ENCODE data around the gene ZC3H12C.
A peak's percentile ranks its signal among the peaks of the same experiment; 100 is the strongest.
"Not testable (repeated sequence)": the region's sequence is repeated elsewhere in the genome, so short reads cannot be mapped to it uniquely, and the experiment has no call there.

ZC3H12C gene

DNA sequence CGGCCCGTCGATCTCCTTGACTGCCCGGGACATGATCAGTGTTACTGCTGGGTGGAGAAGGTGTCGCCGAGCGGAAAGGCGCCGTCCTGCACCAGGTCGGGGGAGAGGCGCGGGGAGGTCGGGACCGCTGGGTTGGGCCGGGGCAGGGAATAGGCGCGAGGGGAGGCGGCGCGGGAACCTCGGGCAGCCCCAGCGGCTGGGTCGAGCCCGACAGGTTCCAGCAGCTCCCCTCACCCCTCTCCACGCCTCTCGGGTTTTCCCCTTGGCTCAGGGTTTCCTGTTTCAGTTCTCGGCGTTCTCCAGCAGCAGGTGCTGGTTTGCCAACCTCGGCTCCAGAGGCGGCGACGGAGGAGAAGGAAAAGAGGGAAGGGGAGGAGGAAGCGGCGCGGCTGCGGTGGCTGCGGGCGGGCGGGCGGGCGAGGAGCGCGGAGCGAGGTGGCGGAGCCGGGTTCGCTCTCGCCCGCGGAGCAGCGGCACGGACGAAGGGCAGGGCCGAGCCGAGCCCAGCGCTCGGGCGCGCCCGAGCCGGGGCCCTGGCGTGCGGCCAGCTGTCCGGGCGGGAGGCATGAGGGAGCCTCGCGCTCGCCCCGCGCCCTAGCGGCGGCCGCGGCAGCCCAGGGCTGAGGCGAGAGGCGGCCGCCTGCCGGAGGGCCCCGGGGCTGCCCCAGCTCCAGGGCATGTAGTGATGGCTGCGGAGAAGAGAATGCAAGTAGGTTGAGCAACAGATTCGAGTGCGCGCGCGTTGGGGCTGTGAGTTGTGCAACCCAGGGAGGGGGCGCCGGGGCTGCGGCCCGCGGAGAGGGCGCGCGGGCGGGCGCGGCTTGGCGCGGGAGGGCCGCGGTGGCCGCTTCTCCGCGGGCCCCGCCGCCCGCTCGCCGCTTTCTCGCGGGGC is at the start of gene ZC3H12C:
ZC3H12C (plus strand) TSS at position 878 of the 892 bp plus-strand sequence. CDS start 20 bp downstream, outside the sequence.
- DNase-seq (ENCODE audit: extremely low read depth in 1 of 2, low read depth in 1 of 2): peak in 1 of 2 donors; percentile 41

DNA sequence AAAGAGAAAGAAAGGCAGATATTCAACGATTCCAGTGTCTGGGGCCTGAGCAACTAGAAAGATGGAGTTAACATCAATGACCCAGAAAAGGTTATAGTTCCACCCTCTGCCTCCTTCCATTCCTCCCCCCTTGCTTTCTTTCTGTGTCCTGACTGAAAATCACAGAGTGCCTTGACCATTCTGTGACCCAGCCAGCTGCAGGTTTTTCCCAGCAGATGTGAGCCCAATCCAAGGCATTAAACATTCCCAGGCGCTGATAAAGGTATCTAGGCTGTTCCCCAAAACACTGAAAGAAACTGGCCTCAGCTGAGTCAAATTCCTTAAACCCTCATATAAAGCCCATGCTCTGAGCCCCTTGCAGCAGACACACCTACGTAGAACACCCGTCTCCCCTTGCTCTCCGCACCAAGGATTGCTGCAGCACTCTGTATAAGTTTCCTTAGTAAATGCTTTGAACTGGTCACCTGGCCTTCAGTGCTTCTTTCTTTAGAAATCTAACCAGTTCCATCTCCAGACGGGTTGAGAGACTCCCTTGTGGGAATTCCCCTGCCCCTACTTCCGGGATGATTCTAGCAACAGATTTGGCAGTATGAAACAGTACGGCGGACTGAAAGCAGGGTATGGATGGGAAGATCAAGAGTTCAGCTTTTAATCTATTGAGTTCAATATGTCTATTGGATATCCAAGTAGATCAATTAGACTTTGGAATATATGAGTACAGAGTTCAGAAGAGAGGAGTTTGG is 48.8 kb upstream of the ZC3H12C start:
- DNase-seq (ENCODE audit: extremely low read depth in 1 of 2, low read depth in 1 of 2): no peak

DNA sequence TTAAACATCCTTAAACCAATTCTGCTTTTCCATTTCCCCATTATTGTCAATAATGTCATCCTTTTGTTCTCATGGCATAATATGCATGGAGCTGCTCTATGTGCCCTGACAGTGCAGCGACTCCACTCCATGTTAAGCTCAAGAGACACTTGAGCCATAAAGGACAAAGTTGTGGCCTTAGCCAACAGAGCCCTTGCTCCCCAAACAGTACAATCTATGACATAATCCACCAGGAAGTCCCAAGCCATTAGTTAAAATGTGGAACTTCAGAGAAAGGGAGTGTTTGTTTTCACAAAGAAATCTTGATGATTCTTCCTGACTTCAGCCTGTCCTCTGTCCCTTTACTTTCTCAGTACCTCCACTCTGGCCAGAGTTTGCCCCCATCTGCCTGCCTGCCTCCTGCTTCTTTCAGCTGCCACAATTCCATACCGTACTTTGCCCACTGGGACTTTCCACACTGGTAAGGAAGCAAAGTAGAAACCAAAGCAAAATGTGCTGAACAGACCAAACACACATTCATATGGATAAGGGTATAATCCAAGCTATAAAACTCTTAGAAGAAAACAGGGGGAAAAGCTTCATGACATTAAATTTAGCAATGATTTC is 46.3 kb upstream of the ZC3H12C start:
- DNase-seq (ENCODE audit: extremely low read depth in 1 of 2, low read depth in 1 of 2): no peak

GRCh38 chr11:110049501-110050200 is 43.5 kb upstream of the ZC3H12C start:
- no peak for DNase-seq (ENCODE audit: extremely low read depth in 1 of 2, low read depth in 1 of 2)

DNA sequence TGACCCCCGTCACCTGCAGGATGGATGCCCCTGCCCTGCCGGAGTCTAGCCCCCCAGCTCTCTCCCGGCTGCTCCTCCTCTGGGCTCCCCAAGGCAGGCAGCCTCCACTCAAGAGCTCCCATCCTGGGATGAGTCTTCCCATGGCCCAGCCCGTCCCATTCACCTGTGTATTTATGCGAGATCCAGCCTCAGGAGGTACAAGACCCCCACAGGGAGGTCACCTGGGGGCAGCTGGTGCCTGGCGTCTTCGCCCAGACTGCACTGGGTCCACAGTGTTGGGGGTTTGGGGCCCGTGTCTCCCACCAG is 43.0 kb upstream of the ZC3H12C start:
- no peak for DNase-seq (ENCODE audit: extremely low read depth in 1 of 2, low read depth in 1 of 2)

GRCh38 chr11:110053848-110054414 is 39.3 kb upstream of the ZC3H12C start:
- no peak for DNase-seq (ENCODE audit: extremely low read depth in 1 of 2, low read depth in 1 of 2)

GRCh38 chr11:110056956-110057355 is 36.2 kb upstream of the ZC3H12C start:
- DNase-seq (ENCODE audit: extremely low read depth in 1 of 2, low read depth in 1 of 2): no peak

DNA sequence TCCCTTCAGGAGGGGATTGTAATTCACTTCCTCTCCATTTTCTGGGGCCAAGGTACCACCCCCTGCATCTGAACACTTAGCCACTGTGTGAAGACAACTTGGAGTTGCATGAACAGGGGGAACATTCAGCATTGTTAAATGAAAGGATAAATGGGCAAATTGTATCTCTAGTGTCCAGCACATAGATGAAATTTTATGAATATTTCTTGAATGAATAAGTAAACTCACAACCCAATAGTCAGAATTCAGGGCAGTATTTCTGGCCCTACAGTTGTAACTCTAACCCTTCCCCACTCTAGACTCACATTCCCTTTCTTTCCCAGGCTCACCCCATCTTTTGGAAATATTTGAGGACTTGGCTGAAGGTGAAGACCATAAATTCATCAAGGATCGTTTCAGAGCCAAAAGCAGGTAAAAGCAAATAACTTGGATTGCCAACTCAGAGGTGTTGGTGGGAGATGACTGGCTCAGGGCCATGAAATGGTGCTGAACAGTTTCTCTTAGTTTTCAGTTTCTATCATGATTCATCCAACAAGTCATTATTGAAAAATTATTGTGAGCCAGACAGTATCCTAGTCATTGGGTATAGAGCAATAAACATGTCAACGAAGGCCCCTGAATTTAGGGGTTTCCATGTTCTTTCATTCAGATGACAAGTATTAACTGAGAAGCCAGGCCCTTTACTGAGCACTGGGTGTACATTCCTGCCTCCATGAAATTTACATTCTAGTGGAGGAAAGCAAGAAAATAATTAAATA is 33.3 kb upstream of the ZC3H12C start:
- no peak for DNase-seq (ENCODE audit: extremely low read depth in 1 of 2, low read depth in 1 of 2)

DNA sequence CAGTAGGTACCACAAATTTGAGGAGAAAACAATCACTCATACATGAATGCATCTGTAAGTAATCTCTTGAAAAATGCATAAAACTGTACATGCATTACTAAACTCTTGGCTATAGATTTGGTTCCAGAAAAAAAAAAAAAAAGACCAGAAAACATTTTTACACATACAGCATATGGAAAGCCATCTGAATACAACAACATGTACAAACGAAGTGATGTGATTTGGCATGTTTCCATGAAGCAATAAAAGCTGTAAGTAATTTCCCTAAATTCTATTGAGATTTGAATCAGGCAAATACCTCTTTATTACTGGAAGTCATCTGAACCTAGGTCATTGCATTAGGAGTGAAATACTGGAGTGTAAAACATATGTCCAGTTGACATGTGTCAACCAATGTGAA is 31.9 kb upstream of the ZC3H12C start:
- no peak for DNase-seq (ENCODE audit: extremely low read depth in 1 of 2, low read depth in 1 of 2)

DNA sequence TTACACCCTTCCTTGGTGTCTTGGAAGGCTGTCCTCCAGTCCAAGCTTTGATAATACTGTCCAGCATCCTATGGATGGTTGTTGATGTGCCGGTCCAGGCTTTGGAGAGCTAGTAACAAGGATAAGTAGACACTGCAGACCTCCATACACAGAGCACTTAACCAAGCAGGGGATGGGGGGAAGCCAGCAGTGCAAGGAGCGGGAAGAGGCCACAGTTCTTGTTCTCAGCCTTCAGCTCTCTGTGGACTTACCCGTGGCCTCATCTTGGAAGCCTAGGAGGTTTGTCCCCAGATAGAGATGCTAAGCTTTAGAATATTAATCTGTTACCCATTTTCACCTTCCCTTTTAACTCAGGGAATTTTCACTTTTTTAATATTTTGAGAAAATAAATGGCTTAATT is 30.9 kb upstream of the ZC3H12C start:
- no peak for DNase-seq (ENCODE audit: extremely low read depth in 1 of 2, low read depth in 1 of 2)

- DNase-seq (ENCODE audit: extremely low read depth in 1 of 2, low read depth in 1 of 2): no peak
Measured at GRCh38 chr11:110065189-110065588, 28.0 kb upstream of the ZC3H12C start.

DNA sequence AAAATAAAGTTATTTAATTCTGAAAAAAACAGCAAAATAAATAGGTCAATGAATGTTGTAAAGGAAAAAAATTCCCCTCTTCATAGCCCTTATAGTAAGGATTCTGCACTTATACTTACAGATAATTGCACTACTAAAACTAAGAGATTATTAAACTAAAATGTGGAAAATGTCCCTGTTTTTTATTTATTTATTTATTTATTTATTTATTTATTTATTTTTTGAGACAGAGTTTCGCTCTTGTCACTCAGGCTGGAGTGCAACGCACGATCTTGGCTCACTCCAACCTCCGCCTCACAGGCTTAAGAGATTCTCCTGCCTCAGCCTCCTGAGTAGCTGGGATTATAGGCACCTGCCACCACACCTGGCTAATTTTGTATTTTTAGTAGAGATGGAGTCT is 25.2 kb upstream of the ZC3H12C start:
- DNase-seq (ENCODE audit: extremely low read depth in 1 of 2, low read depth in 1 of 2): not testable (repeated sequence)

DNA sequence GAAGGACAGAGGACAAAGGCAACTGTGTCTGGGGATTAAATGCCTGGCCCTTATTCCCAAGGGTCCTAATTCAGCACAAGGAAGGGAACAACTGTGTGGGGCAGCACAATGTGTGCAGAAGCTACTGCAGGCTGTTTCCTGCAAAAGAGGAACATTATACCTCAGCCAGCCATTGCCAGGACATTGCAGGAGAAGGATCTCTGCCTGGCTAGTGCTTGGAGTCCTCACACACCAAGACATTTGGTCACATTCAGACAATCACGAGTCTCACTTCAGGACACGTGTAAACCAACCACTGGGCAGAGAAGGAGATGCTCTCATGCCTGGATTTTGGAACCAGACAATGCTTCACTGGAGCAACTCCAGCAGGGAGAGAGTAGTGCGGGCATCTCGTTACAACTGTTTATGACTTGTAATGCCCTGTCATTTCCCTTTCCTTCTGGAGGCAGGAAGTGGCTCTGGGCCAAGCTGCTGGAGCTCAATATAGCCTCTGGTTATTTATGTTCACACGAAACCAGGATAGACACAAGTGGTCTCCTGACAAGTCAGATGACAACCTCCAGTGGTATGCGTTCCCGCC is 23.9 kb upstream of the ZC3H12C start:
- no peak for DNase-seq (ENCODE audit: extremely low read depth in 1 of 2, low read depth in 1 of 2)

DNA sequence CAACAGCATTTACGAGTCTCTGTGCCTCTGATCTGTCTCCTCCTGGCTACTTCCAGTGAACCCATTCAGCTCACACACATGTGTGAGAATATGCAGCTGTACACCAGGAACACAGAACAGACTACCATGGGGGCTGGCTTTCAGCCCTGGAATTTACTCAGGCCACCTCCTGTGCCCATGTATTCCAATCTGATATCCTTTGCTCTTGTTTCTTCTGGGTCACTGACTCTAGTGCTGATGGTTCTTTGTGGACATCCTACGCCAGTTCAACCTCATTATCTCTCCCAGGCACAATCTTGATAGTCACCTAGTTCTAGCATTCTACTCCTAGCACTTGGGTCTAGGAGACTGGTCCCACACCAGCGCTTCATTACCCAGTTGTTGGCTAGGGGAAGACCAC is 23.0 kb upstream of the ZC3H12C start:
- no peak for DNase-seq (ENCODE audit: extremely low read depth in 1 of 2, low read depth in 1 of 2)

GRCh38 chr11:110071197-110071596 is 22.0 kb upstream of the ZC3H12C start:
- no peak for DNase-seq (ENCODE audit: extremely low read depth in 1 of 2, low read depth in 1 of 2)

GRCh38 chr11:110072930-110073329 is 20.3 kb upstream of the ZC3H12C start:
- no peak for DNase-seq (ENCODE audit: extremely low read depth in 1 of 2, low read depth in 1 of 2)

GRCh38 chr11:110074499-110074898 is 18.7 kb upstream of the ZC3H12C start:
- DNase-seq (ENCODE audit: extremely low read depth in 1 of 2, low read depth in 1 of 2): no peak

- DNase-seq (ENCODE audit: extremely low read depth in 1 of 2, low read depth in 1 of 2): no peak
Measured at GRCh38 chr11:110075105-110075846, 17.9 kb upstream of the ZC3H12C start.

DNA sequence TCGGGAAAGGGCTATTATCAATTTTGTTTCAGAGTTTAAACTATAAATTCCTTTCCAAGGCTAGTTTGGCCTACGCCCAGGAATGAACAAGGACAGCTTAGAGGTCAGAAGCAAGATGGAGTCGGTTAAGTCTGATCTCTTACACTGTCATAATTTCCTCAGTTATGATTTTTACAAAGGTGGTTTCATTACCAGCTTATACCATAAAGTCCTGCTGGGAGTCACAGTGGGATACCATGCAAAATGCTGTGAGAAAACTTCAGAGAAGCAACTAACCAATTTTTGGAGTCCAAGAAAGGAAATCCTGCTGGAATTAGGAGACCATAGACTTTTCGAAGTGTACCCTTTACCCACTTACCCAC is 17.4 kb upstream of the ZC3H12C start:
- no peak for DNase-seq (ENCODE audit: extremely low read depth in 1 of 2, low read depth in 1 of 2)
